Hepatocyte (in vitro differentiated cells): ENCODE measurements around the gene FMNL3. TPM values are rescaled to one million over a fixed set of nuclear protein-coding genes. Genes with fewer than 3 reads are reported as not detected.

Source experiments
- DNase-seq: peaks from one replicate; pipeline ENCODE4 v3.0.0-alpha.2; 2016; ENCODE audit warnings: low spot score
- H2AFZ ChIP-seq: fragments of 200-600 bp; sonication (generic); 2 replicates; pipeline ENCODE4 v1.6.0; 2016; ENCODE audit warnings: antibody characterized with exemption, mild to moderate bottlenecking
- H3K27ac ChIP-seq: fragments of 200-600 bp; sonication (generic); 2 replicates; pipeline ENCODE4 v1.5.1; 2016; ENCODE audit warnings: mild to moderate bottlenecking
- H3K27me3 ChIP-seq: fragments of 200-600 bp; sonication (generic); 2 replicates; pipeline ENCODE4 v1.6.1; 2016
- H3K36me3 ChIP-seq: fragments of 200-600 bp; sonication (generic); replicated peaks from 2 replicates; pipeline ENCODE4 v1.5.1; 2016; ENCODE audit warnings: low read depth; ENCODE audit not compliant: insufficient read depth
- H3K4me1 ChIP-seq: fragments of 200-600 bp; sonication (generic); 2 replicates; pipeline ENCODE4 v1.5.1; 2016; ENCODE audit warnings: mild to moderate bottlenecking, moderate library complexity; ENCODE audit not compliant: insufficient read depth
- H3K4me2 ChIP-seq: fragments of 200-600 bp; sonication (generic); 2 replicates; pipeline ENCODE4 v1.6.0; 2016
- H3K4me3 ChIP-seq: fragments of 200-600 bp; sonication (generic); 2 replicates; pipeline ENCODE4 v1.5.1; 2016; ENCODE audit warnings: mild to moderate bottlenecking
- H3K79me2 ChIP-seq: fragments of 200-600 bp; sonication (generic); 2 replicates; pipeline ENCODE4 v1.6.0; 2017; ENCODE audit warnings: mild to moderate bottlenecking
- H3K9me2 ChIP-seq: fragments of 200-600 bp; sonication (generic); replicated peaks from 2 replicates; pipeline ENCODE4 v1.6.0; 2017; ENCODE audit warnings: mild to moderate bottlenecking; ENCODE audit not compliant: insufficient read depth
- H3K9me3 ChIP-seq: fragments of 200-600 bp; sonication (generic); 2 replicates; pipeline ENCODE4 v1.5.1; 2016; ENCODE audit warnings: low read depth, mild to moderate bottlenecking
- H4K20me1 ChIP-seq: fragments of 200-600 bp; sonication (generic); 2 replicates; pipeline ENCODE4 v1.6.0; 2016; ENCODE audit warnings: mild to moderate bottlenecking; ENCODE audit not compliant: insufficient read depth, poor library complexity, severe bottlenecking
- CTCF ChIP-seq: fragments of 200-600 bp; sonication (generic); IDR thresholded peaks from 2 replicates; pipeline ENCODE4 v1.5.1; 2016; ENCODE audit warnings: antibody characterized with exemption, mild to moderate bottlenecking; ENCODE audit not compliant: poor library complexity
- EZH2 ChIP-seq: fragments of 200-600 bp; sonication (generic); IDR thresholded peaks from 2 replicates; pipeline ENCODE4 v1.6.1; 2016; ENCODE audit warnings: antibody characterized with exemption, mild to moderate bottlenecking, borderline replicate concordance
- EZH2phosphoT487 ChIP-seq: fragments of 200-600 bp; sonication (generic); IDR thresholded peaks from one replicate; pipeline ENCODE4 v1.6.1; 2018; ENCODE audit warnings: antibody characterized with exemption, mild to moderate bottlenecking, low read depth, moderate library complexity; ENCODE audit not compliant: unreplicated experiment, severe bottlenecking
- WGBS: methylation state at CpG from one replicate; pipeline ENCODE4 v1.1.6; 2016; ENCODE audit warnings: low lambda C conversion rate; ENCODE audit errors: missing lambda C conversion rate; 5-methylcytosine and 5-hydroxymethylcytosine counted together
- polyA plus RNA-seq: library from polyadenylated mRNA; unstranded; fragments of >200 nt; fragmentation: Nextera tagmentation; extraction: Ambion mirVana; gene quantifications from 2 replicates; pipeline ENCODE4 v1.2.1, GENCODE V29; 2016
- total RNA-seq: library from RNA; depleted of rRNA; stranded (reverse); fragments of >200 nt; gene quantifications from 2 replicates; pipeline ENCODE4 v1.2.3, GENCODE V29; 2014

The FMNL3 gene
- total and polyA plus RNA-seq, 2 experiments from 2014 or later = 5.8 to 8.3 TPM

GRCh38 chr12:49646331-49646830, 60.8 kb downstream of the FMNL3 start:
- TF ChIP-seq CTCF = no peak
- no peak for TF ChIP-seq EZH2
- no peak for TF ChIP-seq EZH2phosphoT487
- Histone ChIP-seq H3K27ac (no peak overlapping the region), H3K79me2 (no peaks in the 10 kb centered on the region), H3K9me2 (no peaks in the 10 kb centered on the region), H2AFZ (no peak overlapping the region), H3K4me3 (no peak overlapping the region), H4K20me1 (no peaks in the 10 kb centered on the region), H3K27me3 (no peaks in the 10 kb centered on the region), H3K4me2 (no peak overlapping the region), H3K4me1 (no peaks in the 10 kb centered on the region), H3K36me3 (no peaks in the 10 kb centered on the region), H3K9me3 (no peaks in the 10 kb centered on the region)
- WGBS = 91% methylated on average over 3 of the region's 7 CpGs
- DNase-seq = no peak

GRCh38 chr12:49645146-49646039, 61.8 kb downstream of the FMNL3 start:
- no peaks in the 10 kb centered on the region for H3K4me1 ChIP-seq

GRCh38 chr12:49644620-49644994, 62.6 kb downstream of the FMNL3 start:
- no peaks in the 10 kb centered on the region for H3K27me3 ChIP-seq
- H4K20me1 ChIP-seq = no peaks in the 10 kb centered on the region
- TF ChIP-seq EZH2phosphoT487 (no peak), CTCF (peak; percentile 93)
- H3K9me3 ChIP-seq = no peaks in the 10 kb centered on the region
- 14% methylated on average over 2 of the region's 2 CpGs for WGBS
- no peak overlapping the region for H3K4me2 ChIP-seq
- no peak overlapping the region for H3K27ac ChIP-seq
- H2AFZ ChIP-seq = no peak overlapping the region
- no peaks in the 10 kb centered on the region for H3K36me3 ChIP-seq
- H3K79me2 ChIP-seq = no peaks in the 10 kb centered on the region
- DNase-seq = peak; percentile 86
- H3K9me2 ChIP-seq = no peaks in the 10 kb centered on the region
- no peaks in the 10 kb centered on the region for H3K4me1 ChIP-seq
- H3K4me3 ChIP-seq = no peak overlapping the region

More at GRCh38 chr12:49645146-49646039, 61.8 kb downstream of the FMNL3 start:
- no peak overlapping the region for H3K27ac ChIP-seq
- WGBS = 91% methylated on average over 6 of the region's 6 CpGs
- H2AFZ ChIP-seq = no peak overlapping the region
- no peaks in the 10 kb centered on the region for H4K20me1 ChIP-seq
- H3K79me2 ChIP-seq = no peaks in the 10 kb centered on the region
- no peak overlapping the region for H3K4me2 ChIP-seq
- H3K9me3 ChIP-seq = no peaks in the 10 kb centered on the region
- no peaks in the 10 kb centered on the region for H3K9me2 ChIP-seq
- TF ChIP-seq EZH2phosphoT487 (no peak), CTCF (no peak), EZH2 (no peak)
- H3K4me3 ChIP-seq = no peak overlapping the region
- H3K36me3 ChIP-seq = no peaks in the 10 kb centered on the region
- no peak for DNase-seq
- no peaks in the 10 kb centered on the region for H3K27me3 ChIP-seq
